Activated CD4-positive, alpha-beta T cell treated with anti-CD3 and anti-CD28 coated beads, Interleukin-2, amount 10 ng/mL, durations not matched to agents 24 days and 14 days (primary cell): ENCODE data around the gene ITGA5. TPM values are rescaled to one million over a fixed set of nuclear protein-coding genes. Genes with fewer than 3 reads are reported as not detected.
A peak's percentile ranks its signal among the peaks of the same experiment; 100 is the strongest.

Experiments
- DNase-seq: peaks from one replicate; pipeline ENCODE4 v3.0.0; 2022
- H3K27ac Mint-ChIP-seq: one replicate; pipeline ENCODE4 v1.8.0; 2022; ENCODE audit warnings: mild to moderate bottlenecking, mixed read lengths
- H3K27me3 Mint-ChIP-seq: one replicate; pipeline ENCODE4 v1.8.0; 2022; ENCODE audit warnings: mixed read lengths
- H3K36me3 Mint-ChIP-seq: one replicate; pipeline ENCODE4 v1.8.0; 2022; ENCODE audit warnings: low read depth, mild to moderate bottlenecking, mixed read lengths
- H3K4me1 Mint-ChIP-seq: one replicate; pipeline ENCODE4 v1.8.0; 2021; ENCODE audit warnings: mixed read lengths
- H3K4me3 Mint-ChIP-seq: one replicate; pipeline ENCODE4 v1.8.0; 2022; ENCODE audit warnings: mild to moderate bottlenecking, moderate library complexity, mixed read lengths
- H3K9me3 Mint-ChIP-seq: one replicate; pipeline ENCODE4 v1.8.0; 2021; ENCODE audit warnings: mixed read lengths
- intact Hi-C: fragments of 100-400 bp; cut with micrococcal nuclease; formaldehyde crosslinking; loops from one replicate; pipeline ENCODE4 v1.15.1; 2023
- total RNA-seq: library from RNA; stranded (reverse); gene quantifications from 2 replicates; pipeline ENCODE4 v1.2.3, GENCODE V29; 2022

ITGA5 gene
- total RNA-seq, 1 donor from 2014 or later: 48.0 TPM

DNA sequence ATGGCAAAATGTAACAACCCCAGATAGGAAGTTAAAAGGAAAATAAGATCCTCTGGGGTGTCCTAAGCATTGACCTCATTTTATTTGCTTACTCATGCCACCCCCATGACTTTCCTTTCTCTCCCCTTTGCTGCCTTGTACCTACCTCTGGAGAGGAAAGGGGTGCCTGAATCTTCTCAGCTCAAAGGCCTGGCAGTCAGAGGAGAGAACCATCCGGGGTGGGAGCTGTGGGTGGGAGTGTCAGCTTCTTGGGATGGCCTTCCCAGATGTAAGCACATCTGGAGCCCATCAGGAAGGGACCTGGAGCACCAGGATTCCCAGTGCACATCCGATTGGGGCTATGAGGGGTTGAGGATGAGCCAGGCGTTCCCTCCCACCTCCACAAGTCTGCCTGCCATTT lies 5.2 kb upstream of the ITGA5 start:
- peaks cover 46% of the 10 kb centered on the region for H3K27me3 Mint-ChIP-seq
- no peaks in the 10 kb centered on the region for H3K9me3 Mint-ChIP-seq
- H3K4me1 Mint-ChIP-seq: peaks cover 35% of the 10 kb centered on the region
- no peak overlapping the region for H3K4me3 Mint-ChIP-seq
- no peak for DNase-seq
- no peaks in the 10 kb centered on the region for H3K36me3 Mint-ChIP-seq
- H3K27ac Mint-ChIP-seq: no peak overlapping the region
- intact Hi-C loops: no loop called here

DNA sequence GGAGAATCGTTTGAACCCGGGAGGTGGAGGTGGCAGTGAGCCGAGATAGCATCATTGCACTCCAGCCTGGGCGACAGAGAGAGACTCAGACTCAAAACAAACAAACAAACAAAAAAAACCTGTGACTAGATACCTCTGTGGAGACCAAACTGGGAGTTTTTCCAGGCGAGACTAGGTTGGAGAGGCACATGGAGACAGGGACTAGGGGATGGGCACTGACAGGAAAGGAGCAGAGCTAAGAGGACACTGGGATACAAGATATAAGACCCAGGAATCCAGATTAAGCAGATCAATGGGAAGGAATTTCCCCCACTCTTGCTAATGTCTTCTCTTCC lies 4.7 kb upstream of the ITGA5 start:
- H3K27ac Mint-ChIP-seq: no peak overlapping the region
- no peaks in the 10 kb centered on the region for H3K9me3 Mint-ChIP-seq

DNA sequence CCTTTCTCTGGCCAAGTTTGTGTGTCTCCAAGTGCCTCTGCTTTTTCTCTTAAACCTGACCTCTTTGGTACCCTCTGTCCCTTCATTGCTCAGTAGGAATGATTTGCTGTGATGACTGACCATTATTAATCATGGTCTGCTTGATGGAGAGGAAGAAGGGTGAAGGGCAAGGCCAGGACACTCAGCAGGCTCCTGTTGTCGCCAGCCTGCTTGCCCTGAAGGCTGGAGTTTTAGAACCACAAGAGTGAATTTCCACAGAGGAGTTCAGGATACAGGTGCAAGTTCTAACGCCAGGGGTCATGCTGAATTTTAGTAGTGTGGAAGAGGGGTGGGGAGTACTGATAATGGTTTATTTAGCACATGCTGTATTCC lies 2.8 kb upstream of the ITGA5 start:
- no peak for DNase-seq
- Mint-ChIP-seq H3K27me3 (peaks cover 41% of the 10 kb centered on the region), H3K4me1 (peaks cover 32% of the 10 kb centered on the region), H3K4me3 (no peak overlapping the region), H3K36me3 (peaks cover 3% of the 10 kb centered on the region), H3K9me3 (no peaks in the 10 kb centered on the region), H3K27ac (no peak overlapping the region)
- intact Hi-C loops: loop anchor here (1.0 kb wide), 1 partner anchor 9 kb away; no protein-coding TSS in a partner anchor

More for the DNA sequence above, 4.7 kb upstream of the ITGA5 start:
- Mint-ChIP-seq H3K4me3 (no peak overlapping the region), H3K36me3 (no peaks in the 10 kb centered on the region), H3K27me3 (peaks cover 46% of the 10 kb centered on the region), H3K4me1 (peaks cover 35% of the 10 kb centered on the region)
- intact Hi-C loops: no loop called here
- no peak for DNase-seq

DNA sequence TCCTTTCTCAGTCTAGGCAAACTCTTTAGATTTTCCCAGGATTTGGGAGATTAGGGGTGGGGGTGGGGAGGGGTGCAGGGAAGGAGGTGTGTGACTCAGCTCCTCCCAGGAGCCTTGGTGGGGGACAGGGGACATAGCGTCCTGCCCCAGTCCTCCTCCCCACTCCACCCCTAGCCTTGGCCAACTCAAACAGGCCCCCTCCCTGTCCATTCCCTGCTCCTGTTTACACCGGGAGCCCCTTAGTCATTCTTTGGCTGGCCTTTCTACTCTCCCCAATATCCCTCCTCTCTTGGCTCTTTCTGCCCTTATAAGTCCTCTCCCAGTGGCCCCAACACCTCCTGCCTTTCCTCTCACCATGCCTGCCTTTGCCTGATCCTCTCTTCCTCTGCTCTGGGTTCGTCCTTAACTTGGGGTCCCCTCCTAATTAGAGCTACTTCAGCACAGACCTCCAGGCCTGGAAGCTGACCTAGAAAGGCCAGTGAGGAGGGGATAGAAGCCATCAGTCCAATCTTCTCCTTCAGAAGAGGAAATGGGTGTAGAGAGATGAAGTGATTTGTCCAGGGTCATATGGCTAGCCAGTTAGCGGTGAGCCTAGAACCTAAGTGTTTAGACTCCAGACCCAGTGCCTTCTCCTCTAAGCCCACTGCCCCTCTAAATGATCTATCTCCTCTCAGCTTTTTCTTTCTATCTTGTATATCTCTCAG lies 2.3 kb upstream of the ITGA5 start:
- DNase-seq: no peak
- no peak overlapping the region for H3K27ac Mint-ChIP-seq
- H3K36me3 Mint-ChIP-seq: peaks cover 5% of the 10 kb centered on the region
- H3K4me1 Mint-ChIP-seq: peaks cover 36% of the 10 kb centered on the region
- peaks cover 36% of the 10 kb centered on the region for H3K27me3 Mint-ChIP-seq
- H3K9me3 Mint-ChIP-seq: no peaks in the 10 kb centered on the region
- intact Hi-C loops: loop anchor here (1.0 kb wide), 1 partner anchor 8 kb away; no protein-coding TSS in a partner anchor
- H3K4me3 Mint-ChIP-seq: peak overlapping the region; percentile 7

DNA sequence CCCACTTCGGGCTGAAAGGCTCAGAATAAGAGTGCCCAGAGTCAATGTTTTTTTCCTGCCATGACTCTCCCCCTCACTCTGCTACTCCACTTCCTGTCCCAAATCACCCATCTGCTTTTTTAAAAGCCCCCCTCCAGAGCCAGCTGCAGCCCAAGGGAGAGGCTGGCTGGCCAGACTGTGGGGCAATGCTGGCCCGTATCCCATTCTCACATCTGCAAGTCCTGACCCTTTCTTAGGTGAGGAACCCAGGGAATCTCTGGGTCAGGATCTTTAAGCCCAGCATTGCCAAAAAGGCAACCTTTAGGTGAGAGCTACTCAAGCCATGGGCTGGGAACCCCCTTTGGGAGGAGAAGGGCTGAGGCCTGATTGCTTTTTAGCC lies 1.7 kb upstream of the ITGA5 start:
- intact Hi-C loops: loop anchor here (1.0 kb wide), 1 partner anchor 7 kb away; no protein-coding TSS in a partner anchor
- peak overlapping the region; percentile 56 for H3K4me3 Mint-ChIP-seq
- peaks cover 31% of the 10 kb centered on the region for H3K27me3 Mint-ChIP-seq
- no peaks in the 10 kb centered on the region for H3K9me3 Mint-ChIP-seq
- no peak for DNase-seq
- peaks cover 40% of the 10 kb centered on the region for H3K4me1 Mint-ChIP-seq
- peaks cover 5% of the 10 kb centered on the region for H3K36me3 Mint-ChIP-seq
- H3K27ac Mint-ChIP-seq: peak overlapping the region; percentile 70

DNA sequence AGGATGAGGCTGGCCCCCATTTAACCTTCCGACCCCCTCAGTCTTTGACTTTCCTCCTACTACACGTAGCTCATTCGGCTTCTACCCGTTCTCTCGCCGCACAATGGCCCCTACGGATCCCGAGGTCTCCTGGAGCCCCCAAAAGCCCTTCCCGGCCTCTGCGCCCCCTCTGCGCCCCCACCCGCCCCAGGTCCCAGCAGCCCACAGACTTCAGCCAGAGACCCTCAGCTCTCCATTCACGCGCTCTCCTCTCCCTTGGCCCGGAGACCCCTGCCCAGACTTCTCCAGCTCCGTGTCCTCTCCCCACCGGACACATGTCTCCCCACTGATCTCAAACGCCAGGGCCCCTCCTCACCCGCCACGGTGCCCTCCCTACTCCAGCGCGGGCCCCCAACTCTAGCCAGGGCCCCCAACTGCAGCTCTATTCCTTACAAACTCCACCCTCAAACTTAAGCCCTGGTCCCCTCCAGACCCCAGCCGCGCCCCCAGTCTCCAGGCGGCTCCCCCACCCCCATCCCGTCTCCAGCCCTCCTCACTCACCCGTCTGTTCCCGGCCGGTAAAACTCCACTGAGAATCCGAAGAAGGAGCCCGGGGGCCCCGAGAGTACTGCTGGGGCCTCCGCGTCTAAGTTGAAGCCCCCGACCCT lies 502 bp downstream of the ITGA5 start:
- intact Hi-C loops: loop anchor here (10.0 kb wide), 1 partner anchor 566 kb away; the partner anchor contains the start of gene TESPA1
- DNase-seq: no peak
- H3K4me1 Mint-ChIP-seq: peaks cover 56% of the 10 kb centered on the region
- peak overlapping the region; percentile 88 for H3K4me3 Mint-ChIP-seq
- peaks cover 5% of the 10 kb centered on the region for H3K36me3 Mint-ChIP-seq
- H3K27me3 Mint-ChIP-seq: peaks cover 21% of the 10 kb centered on the region
- H3K9me3 Mint-ChIP-seq: no peaks in the 10 kb centered on the region
- H3K27ac Mint-ChIP-seq: peak overlapping the region; percentile 90

DNA sequence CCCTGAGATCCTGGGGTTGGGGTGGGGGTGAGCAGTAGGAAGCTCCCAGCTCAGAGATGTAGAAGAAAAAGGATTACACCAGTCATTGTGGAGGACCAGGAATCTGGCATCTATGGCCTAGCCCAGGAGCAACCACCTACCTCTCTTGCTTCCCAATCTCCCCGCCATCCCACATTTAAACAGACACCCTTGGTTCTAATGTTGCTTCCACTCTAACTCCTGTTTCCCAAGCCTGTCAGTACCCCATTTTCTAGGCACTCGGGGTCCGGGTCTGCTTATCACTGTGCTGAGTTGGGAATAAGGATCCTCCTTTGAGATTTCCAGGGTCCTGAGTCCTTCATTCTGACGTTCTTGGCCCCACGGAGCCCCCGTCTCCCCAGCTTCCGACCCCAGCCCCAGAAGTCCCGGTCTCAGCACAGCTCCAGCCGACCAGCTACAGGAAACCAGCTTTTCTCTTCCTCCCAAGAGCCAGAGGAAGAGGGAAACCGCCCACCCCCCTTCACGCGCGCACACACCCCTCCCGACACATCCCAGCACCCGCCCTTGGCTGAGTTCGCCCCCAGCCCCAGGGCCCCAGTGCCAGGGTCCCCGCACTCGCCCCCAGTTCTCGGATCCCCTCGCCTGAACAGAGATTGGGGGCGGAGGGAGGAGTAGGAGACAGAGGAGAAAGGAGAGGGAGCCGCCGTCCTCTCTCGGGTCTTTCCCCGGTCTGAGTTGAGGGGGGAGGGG lies 1.2 kb downstream of the ITGA5 start:
- H3K27ac Mint-ChIP-seq: peak overlapping the region; percentile 90
- no peaks in the 10 kb centered on the region for H3K9me3 Mint-ChIP-seq
- peaks cover 17% of the 10 kb centered on the region for H3K27me3 Mint-ChIP-seq
- peak; percentile 73 for DNase-seq
- peak overlapping the region; percentile 88 for H3K4me3 Mint-ChIP-seq
- H3K4me1 Mint-ChIP-seq: peaks cover 57% of the 10 kb centered on the region
- intact Hi-C loops: loop anchor here (10.0 kb wide), 1 partner anchor 567 kb away; the partner anchor contains the start of gene TESPA1
- peaks cover 5% of the 10 kb centered on the region for H3K36me3 Mint-ChIP-seq

DNA sequence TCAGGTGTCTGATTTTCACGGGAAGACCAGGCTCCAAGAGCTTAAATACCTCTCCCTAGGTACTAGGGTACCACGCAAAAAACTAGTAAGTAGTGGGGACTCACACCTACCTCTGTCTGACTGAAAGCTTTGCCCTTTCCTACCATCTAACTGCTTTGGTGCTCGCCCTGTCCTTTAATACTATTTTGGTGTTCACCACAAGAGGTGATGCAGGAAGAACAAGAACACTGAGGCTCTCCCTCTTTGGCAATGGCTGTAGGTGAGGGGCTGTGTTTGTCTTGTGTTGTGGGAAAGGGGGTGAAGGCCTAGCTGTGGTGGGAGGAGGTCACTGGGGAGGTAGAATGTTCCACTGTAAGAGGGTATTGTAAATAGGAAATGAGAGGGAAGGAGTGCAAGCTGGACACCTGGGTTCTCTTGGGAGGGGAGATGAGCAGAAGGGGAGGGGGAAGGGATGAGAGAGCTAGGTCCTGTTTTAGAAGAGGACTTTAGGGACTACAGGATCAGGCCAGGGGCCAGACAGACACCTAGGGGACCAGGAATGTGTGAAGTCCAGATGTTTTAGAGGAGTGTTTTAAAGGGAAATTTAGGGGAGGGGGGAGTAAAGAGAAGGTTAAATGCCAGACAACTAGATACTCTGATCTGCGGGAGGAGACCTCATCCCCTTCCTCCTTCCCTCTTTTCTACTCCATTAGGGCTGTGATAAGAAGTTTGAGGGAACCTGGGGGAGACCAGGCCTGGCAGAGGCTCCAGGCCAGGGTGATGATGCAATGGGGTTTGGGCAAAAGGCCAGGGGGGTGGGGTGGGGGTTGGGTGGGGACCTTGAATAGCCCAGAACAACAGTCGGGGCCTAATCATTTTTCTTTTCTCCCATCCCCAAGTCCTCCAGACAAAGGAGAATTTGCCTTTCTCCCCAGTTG lies 2.1 kb downstream of the ITGA5 start:
- no peaks in the 10 kb centered on the region for H3K9me3 Mint-ChIP-seq
- intact Hi-C loops: loop anchor here (10.0 kb wide), 1 partner anchor 568 kb away; the partner anchor contains the start of gene TESPA1

DNA sequence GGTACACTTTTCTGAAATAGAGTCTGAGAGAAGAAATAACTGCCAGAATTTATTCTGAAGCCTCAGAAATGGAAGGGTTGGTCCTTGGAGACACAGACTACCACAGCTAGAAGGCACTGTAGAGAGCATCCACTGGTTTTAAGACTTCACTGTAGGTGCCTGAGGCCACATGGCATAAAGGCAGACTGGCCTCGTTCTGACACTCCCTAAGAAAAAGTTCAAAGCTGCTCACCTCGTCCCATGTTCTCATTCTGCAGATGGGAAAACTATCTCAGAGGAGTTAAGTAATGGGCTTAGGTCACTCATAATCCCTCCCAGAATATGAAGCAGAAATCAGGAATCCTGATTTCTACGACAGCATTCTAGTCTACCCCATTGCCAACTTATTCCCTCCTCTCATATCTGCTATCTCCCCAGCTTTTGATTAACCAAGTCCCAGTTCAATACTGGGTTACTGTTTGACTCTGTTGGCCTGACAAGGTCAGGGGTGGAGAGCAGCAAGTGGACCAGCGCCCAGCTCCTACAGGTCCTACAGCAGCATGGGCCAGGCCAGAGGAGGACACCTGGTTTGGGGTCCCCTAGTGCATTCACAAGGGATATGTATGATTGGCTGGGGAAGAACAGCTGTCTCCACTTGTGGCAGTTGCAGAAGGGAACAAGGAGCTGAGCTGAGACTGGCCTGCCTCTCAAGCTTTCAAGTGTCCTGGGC lies 3.7 kb downstream of the ITGA5 start:
- DNase-seq: peak; percentile 64
- intact Hi-C loops: loop anchor here (10.0 kb wide), 1 partner anchor 569 kb away; the partner anchor contains the start of gene TESPA1
- Mint-ChIP-seq H3K27me3 (no peaks in the 10 kb centered on the region), H3K4me1 (peaks cover 63% of the 10 kb centered on the region), H3K36me3 (peaks cover 11% of the 10 kb centered on the region), H3K27ac (peak overlapping the region; percentile 79), H3K4me3 (peak overlapping the region; percentile 88), H3K9me3 (no peaks in the 10 kb centered on the region)

More for the DNA sequence above, 2.1 kb downstream of the ITGA5 start:
- Mint-ChIP-seq H3K27me3 (peaks cover 9% of the 10 kb centered on the region), H3K27ac (peak overlapping the region; percentile 92), H3K4me3 (peak overlapping the region; percentile 88), H3K36me3 (peaks cover 5% of the 10 kb centered on the region), H3K4me1 (peaks cover 62% of the 10 kb centered on the region)
- DNase-seq: peak; percentile 66

DNA sequence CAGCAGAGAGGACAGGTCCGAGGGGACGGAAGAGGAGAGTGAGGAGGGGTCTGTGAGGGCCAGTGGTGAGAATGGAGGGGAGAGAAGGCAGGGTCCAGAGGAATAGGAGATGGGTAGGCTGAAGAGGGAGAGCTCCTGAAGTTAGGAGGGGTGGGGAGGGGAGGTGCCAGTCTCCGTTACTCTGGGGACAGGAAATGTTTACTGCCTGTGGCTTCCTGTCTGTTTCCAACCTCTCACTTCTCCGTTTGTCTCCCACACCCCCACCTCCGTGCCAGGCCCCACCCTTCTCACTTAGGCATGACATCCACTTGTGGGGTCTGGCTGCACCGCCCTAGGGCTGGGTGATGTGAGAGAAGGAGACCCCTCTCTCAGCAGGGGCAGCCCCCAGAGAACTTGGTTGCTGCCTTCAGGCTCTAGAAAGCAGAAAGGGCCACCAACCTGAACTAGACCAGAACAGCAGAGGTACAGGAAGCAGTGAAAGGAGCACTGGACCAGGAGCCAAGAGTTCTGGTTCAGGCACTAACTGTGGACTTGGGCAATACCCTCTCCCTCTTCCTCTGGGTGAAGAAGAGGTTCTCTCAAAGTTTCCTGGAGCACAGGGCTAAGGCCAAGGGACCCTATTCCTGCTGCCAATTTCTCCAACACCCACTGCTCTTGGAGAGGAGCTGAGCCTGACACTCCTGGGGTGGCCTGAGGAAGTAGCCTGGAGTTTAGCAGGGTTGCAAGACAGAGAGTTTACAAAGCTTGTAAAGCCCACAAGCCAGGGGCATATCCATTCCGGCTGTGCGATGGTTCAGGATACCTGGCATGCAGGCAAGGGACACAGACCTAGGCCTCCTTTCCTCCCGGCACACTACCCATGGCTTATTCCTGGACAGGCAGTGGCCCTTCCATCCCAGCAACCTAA lies 5.5 kb downstream of the ITGA5 start:
- Mint-ChIP-seq H3K27ac (peak overlapping the region; percentile 98), H3K9me3 (no peaks in the 10 kb centered on the region), H3K4me3 (peak overlapping the region; percentile 84), H3K27me3 (no peaks in the 10 kb centered on the region), H3K36me3 (peaks cover 19% of the 10 kb centered on the region), H3K4me1 (peaks cover 64% of the 10 kb centered on the region)
- peak; percentile 94 for DNase-seq
- intact Hi-C loops: loop anchor here (1.0 to 10.0 kb wide), 3 partner anchors 8 to 571 kb away; partner anchors contain the start of gene TESPA1

DNA sequence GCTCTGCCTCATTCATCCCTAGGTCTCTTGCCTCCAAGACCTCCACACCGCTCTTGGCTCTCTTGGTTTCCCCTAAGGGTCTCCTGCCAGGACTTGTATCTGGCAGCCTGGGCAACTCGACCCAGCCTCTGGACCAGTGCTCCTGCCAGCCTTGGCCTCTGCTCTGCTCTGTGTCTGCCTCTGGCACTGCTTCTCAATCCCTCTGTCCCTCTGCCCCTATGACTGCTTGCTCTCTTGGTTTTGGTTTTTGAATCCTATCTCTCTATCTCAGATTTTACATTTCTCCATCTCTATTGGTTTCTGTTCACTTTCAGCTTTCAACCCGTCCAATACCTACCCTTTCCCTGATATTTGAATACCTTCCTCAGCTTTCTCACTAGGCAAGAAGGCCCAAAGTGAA lies 6.3 kb downstream of the ITGA5 start:
- H3K4me3 Mint-ChIP-seq: peak overlapping the region; percentile 84
- peak overlapping the region; percentile 98 for H3K27ac Mint-ChIP-seq
- H3K27me3 Mint-ChIP-seq: no peaks in the 10 kb centered on the region
- peaks cover 66% of the 10 kb centered on the region for H3K4me1 Mint-ChIP-seq
- peaks cover 22% of the 10 kb centered on the region for H3K36me3 Mint-ChIP-seq
- intact Hi-C loops: loop anchor here (1.0 to 10.0 kb wide), 3 partner anchors 9 to 572 kb away; partner anchors contain the start of gene TESPA1
- peak; percentile 81 for DNase-seq
- H3K9me3 Mint-ChIP-seq: no peaks in the 10 kb centered on the region

DNA sequence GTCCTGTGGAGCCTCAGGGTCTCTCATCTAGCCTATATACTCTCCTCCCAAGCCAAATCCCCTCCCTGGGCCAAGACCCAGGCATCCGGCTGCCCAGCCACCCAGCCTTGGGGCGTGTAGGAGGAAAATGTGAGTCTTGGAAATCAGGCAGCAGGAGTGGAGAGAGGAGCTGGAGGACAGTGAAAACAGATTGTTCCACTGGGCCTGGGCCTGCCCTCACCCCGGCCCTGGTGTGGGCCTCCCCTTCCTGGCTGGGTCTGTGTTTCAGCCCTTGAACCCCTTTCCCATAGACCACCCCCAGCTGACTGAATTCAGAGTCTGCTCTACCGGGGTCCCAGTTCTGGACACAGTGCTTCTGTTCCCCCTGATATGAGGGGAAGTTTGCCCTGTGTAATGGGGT lies 6.7 kb downstream of the ITGA5 start:
- DNase-seq: peak; percentile 66
- intact Hi-C loops: loop anchor here (10.0 kb wide), 1 partner anchor 572 kb away; the partner anchor contains the start of gene TESPA1
- no peaks in the 10 kb centered on the region for H3K9me3 Mint-ChIP-seq
- H3K27me3 Mint-ChIP-seq: no peaks in the 10 kb centered on the region
- peak overlapping the region; percentile 98 for H3K27ac Mint-ChIP-seq
- peaks cover 24% of the 10 kb centered on the region for H3K36me3 Mint-ChIP-seq
- H3K4me3 Mint-ChIP-seq: peak overlapping the region; percentile 84
- peaks cover 62% of the 10 kb centered on the region for H3K4me1 Mint-ChIP-seq
